Raji (cell line): ENCODE results near the gene DCST1.

Experiments used
- POLR2A ChIP-seq: IDR thresholded peaks from 2 replicates; pipeline ENCODE4 v1.6.1; 2011; ENCODE audit warnings: low read depth, low read length, control low read depth; ENCODE audit not compliant: insufficient read depth

The DCST1 gene

GRCh38 chr1:155030899-155031298, 2.7 kb upstream of the DCST1 start:
- TF ChIP-seq POLR2A: no peak

GRCh38 chr1:155032886-155033285, 738 bp upstream of the DCST1 start:
- TF ChIP-seq POLR2A: no peak

- TF ChIP-seq POLR2A: no peak
Observed at GRCh38 chr1:155034318-155035208, 939 bp downstream of the DCST1 start.

GRCh38 chr1:155035936-155036335, 2.3 kb downstream of the DCST1 start:
- no peak for TF ChIP-seq POLR2A

GRCh38 chr1:155037043-155037442, 3.4 kb downstream of the DCST1 start:
- TF ChIP-seq POLR2A: no peak

- no peak for TF ChIP-seq POLR2A
Observed at GRCh38 chr1:155037851-155038441, 4.3 kb downstream of the DCST1 start.

- TF ChIP-seq POLR2A: no peak
Observed at GRCh38 chr1:155038602-155039307, 5.1 kb downstream of the DCST1 start.

GRCh38 chr1:155039308-155039669, 5.7 kb downstream of the DCST1 start:
- TF ChIP-seq POLR2A: no peak

GRCh38 chr1:155040358-155041093, 6.9 kb downstream of the DCST1 start:
- TF ChIP-seq POLR2A: no peak

- no peak for TF ChIP-seq POLR2A
Observed at GRCh38 chr1:155042789-155043188, 9.2 kb downstream of the DCST1 start.

GRCh38 chr1:155043301-155043702, 9.7 kb downstream of the DCST1 start:
- TF ChIP-seq POLR2A: no peak

GRCh38 chr1:155043793-155044192, 10.2 kb downstream of the DCST1 start:
- TF ChIP-seq POLR2A: no peak

GRCh38 chr1:155044365-155044764, 10.7 kb downstream of the DCST1 start:
- TF ChIP-seq POLR2A: no peak

- no peak for TF ChIP-seq POLR2A
Observed at GRCh38 chr1:155044812-155045657, 11.4 kb downstream of the DCST1 start.

- TF ChIP-seq POLR2A: no peak
Observed at GRCh38 chr1:155048449-155049334, 15.1 kb downstream of the DCST1 start.
